GM19452 (cell line): Measurements from ENCODE around the gene SLC46A1.

Experiments used
- ATAC-seq: cut with Tn5 transposase; IDR thresholded peaks from one replicate; pipeline ENCODE4 v1.9.1; 2021; ENCODE audit not compliant: unreplicated experiment

SLC46A1 gene

GRCh38 chr17:28385037-28385400, 21.0 kb downstream of the SLC46A1 start:
- no peak for ATAC-seq

GRCh38 chr17:28384281-28385036, 21.6 kb downstream of the SLC46A1 start:
- no peak for ATAC-seq

GRCh38 chr17:28381141-28381825, 24.7 kb downstream of the SLC46A1 start:
- ATAC-seq = no peak

- ATAC-seq = no peak
Observed at GRCh38 chr17:28379814-28380801, 25.9 kb downstream of the SLC46A1 start.

- ATAC-seq = no peak
Observed at GRCh38 chr17:28372945-28373274, 33.1 kb downstream of the SLC46A1 start.

GRCh38 chr17:28372203-28372944, 33.6 kb downstream of the SLC46A1 start:
- no peak for ATAC-seq

GRCh38 chr17:28371245-28372202, 34.5 kb downstream of the SLC46A1 start, which contains the start of gene SARM1:
Gene SARM1 (plus strand): TSS chr17:28371694. CDS start chr17:28372033, 339 bp downstream.
- ATAC-seq = no peak

GRCh38 chr17:28370744-28371103, 35.3 kb downstream of the SLC46A1 start:
- ATAC-seq = no peak

- no peak for ATAC-seq
Observed at GRCh38 chr17:28370035-28370743, 35.8 kb downstream of the SLC46A1 start, which contains the start of gene VTN. Gene VTN (minus strand): TSS chr17:28370307. CDS start chr17:28370203, 104 bp downstream.

GRCh38 chr17:28369684-28370034, 36.4 kb downstream of the SLC46A1 start:
- ATAC-seq = no peak

GRCh38 chr17:28368915-28369683, 36.9 kb downstream of the SLC46A1 start:
- ATAC-seq = no peak

- no peak for ATAC-seq
Observed at GRCh38 chr17:28368306-28368831, 37.6 kb downstream of the SLC46A1 start.

- no peak for ATAC-seq
Observed at GRCh38 chr17:28367641-28368305, 38.2 kb downstream of the SLC46A1 start.

- no peak for ATAC-seq
Observed at GRCh38 chr17:28366605-28367004, 39.4 kb downstream of the SLC46A1 start.

- no peak for ATAC-seq
Observed at GRCh38 chr17:28365487-28365886, 40.5 kb downstream of the SLC46A1 start.

- no peak for ATAC-seq
Observed at GRCh38 chr17:28364665-28365363, 41.2 kb downstream of the SLC46A1 start, which contains the start of gene SEBOX. Gene SEBOX (minus strand): TSS chr17:28365199. CDS start chr17:28365151, 48 bp downstream.
